AML-193 (cell line): ENCODE measurements around the gene APLP1.
"Not testable (repeated sequence)": the region's sequence is repeated elsewhere in the genome, so short reads cannot be mapped to it uniquely, and the experiment has no call there.

Source experiments
- DNase-seq, 2 experiments: peaks; one replicate each; lab custom pipeline; 2025; lab: John Stamatoyannopoulos, UW

The APLP1 gene

GRCh38 chr19:35882114-35882832, 13.9 kb downstream of the APLP1 start:
- peak; percentile 66 to 73 for DNase-seq

GRCh38 chr19:35883882-35884281, 15.5 kb downstream of the APLP1 start:
- DNase-seq = no peak

- no peak for DNase-seq
Measured at GRCh38 chr19:35885225-35885738, 16.9 kb downstream of the APLP1 start.

DNA sequence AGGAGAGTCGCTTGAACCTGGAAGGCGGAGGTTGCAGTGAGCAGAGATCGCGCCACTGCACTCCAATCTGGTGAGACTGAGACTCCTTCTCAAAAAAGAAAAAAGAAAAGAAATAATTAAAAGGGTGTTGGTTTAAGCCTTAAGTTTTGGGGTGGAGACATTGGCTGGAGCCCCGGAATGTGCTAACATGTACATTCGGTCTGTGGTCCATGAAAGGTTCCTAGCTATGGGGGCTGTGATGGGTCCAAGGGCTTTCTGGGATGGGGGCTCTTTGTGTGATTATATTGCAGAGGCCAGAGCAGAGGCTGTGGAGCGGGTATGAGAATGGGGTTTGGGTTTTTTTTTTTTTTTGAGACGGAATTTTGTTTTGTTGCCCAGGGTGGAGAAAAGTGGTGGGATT, 17.5 kb downstream of the APLP1 start:
- no peak for DNase-seq

GRCh38 chr19:35887197-35887596, 18.8 kb downstream of the APLP1 start:
- DNase-seq = no peak

GRCh38 chr19:35888398-35888797, 20.0 kb downstream of the APLP1 start:
- DNase-seq = no peak

- no peak for DNase-seq
Measured at GRCh38 chr19:35889370-35890112, 21.2 kb downstream of the APLP1 start.

- DNase-seq = no peak
Measured at GRCh38 chr19:35890113-35890650, 21.8 kb downstream of the APLP1 start.

GRCh38 chr19:35891819-35892218, 23.4 kb downstream of the APLP1 start:
- not testable (repeated sequence) for DNase-seq

DNA sequence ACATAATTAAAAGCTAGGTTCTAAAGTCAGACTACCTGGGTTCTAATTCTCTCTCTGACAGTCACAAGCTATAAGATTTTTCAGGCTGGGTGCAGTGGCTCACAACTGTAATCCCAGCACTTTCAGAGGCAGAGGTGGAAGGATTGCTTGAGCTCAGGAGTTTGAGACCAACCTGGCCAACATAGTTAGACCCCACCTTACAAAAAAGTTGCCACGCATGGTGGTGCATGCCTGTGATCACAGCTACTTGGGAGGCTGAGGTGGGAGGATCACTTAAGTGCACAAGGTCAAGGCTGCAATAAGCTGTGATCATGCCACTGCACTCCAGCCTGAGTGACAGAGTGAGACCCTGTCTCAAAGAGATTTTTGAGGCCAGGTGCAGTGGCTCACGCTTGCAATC, 26.0 kb downstream of the APLP1 start:
- no peak for DNase-seq

- no peak for DNase-seq
Measured at GRCh38 chr19:35895911-35896642, 27.7 kb downstream of the APLP1 start.

DNA sequence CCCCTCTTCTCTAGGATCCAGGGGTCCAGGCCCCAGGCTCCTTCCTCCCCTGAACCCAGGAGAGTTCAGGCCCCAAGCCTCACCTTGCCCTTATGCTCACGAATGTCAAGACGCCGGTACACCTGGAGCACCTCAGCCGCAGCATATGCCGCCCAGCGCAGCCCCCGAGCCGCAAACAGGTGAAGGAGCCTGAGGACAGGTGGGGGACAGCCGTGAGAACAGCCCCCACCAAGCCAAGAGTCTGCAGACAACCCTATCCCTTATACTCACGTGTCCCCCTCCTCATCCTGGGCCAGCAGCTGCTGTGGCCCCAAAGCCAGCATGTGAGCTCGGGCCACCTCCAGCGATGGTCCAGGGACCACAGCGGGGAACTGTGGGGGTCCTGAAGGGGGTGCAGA, 28.3 kb downstream of the APLP1 start:
- no peak for DNase-seq

GRCh38 chr19:35897706-35898451, 29.5 kb downstream of the APLP1 start:
- DNase-seq = no peak

DNA sequence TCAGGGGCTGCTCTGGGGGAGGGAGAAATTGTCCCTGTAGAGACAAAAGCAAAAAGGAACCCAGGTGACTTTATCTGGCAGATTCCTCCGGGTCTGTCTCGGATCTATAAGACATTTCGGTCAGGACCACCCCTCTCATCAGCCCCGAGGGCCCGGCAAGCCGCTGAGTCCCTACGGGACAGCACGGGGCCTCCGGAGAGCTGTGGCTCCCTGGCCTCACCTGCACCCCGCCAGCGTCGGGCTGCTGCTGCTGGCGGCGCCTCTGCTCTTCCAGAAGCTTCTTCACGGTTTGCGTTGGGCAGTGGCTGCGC, 30.1 kb downstream of the APLP1 start:
- no peak for DNase-seq

DNA sequence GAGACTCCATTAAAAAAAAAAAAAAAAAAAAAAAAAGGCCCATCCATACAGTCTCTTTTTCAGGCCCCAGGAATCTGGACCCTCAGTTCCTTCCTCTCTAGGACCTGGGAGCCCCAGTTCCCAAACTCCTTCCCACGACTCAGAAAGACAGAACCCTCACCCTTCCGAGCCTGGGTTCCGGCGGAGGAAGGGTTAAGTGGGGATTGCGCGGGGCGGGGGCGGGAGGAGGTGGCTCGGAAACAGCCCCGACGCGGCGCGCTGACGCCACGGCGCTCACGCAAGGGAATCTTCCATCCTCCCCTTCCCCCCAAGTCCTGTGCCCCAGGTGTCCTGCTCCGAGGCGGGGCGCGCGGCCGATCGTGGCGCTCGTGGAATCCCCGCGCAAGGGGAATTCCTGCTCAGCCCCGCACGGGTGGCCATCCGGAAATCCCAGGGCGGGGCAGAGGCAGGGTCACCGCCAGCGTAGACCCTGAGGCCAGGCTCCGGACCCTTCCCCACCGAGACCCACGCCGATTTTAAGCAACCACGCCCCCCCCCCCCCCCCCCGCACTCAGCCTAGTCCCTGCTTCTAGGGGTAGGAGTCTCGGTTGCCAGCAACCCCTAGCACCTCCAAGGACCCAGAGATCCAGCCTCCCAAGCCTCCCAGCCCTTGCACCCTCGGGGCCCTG, 31.3 kb downstream of the APLP1 start:
- peak; percentile 60 to 63 for DNase-seq

GRCh38 chr19:35901055-35901644, 32.8 kb downstream of the APLP1 start:
- DNase-seq = no peak

GRCh38 chr19:35901854-35902661, 33.7 kb downstream of the APLP1 start, which contains the start of gene HCST:
Gene HCST, plus strand, starts transcription at chr19:35902529. Its CDS starts 65 bp downstream, at chr19:35902594.
- DNase-seq = peak; percentile 77 to 83

DNA sequence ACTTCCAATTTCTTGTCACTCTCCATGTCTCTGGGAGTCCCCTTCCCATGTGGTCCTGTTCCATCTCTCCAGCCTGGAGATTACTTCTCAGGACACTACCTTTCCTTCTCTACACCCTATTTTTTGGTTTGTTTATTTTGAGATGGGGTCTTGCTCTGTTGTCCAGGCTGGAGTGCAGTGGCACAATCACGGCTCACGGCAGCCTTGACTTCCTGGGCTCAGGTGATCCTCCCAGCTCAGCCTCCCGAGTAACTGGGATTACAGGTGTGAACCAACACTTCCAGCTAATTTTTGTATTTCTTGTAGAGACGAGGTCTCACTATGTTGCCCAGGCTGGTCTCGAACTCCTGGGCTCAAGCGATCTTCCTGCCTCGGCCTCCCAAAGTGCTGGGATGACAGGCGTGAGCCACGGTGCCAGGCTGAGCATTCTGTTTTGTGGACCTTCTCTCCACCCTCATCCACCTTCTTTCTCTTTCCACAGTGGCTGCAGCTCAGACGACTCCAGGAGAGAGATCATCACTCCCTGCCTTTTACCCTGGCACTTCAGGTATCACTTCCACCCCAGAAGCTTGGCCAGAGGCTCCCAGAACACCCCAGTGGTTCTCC, 34.6 kb downstream of the APLP1 start:
- no peak for DNase-seq

DNA sequence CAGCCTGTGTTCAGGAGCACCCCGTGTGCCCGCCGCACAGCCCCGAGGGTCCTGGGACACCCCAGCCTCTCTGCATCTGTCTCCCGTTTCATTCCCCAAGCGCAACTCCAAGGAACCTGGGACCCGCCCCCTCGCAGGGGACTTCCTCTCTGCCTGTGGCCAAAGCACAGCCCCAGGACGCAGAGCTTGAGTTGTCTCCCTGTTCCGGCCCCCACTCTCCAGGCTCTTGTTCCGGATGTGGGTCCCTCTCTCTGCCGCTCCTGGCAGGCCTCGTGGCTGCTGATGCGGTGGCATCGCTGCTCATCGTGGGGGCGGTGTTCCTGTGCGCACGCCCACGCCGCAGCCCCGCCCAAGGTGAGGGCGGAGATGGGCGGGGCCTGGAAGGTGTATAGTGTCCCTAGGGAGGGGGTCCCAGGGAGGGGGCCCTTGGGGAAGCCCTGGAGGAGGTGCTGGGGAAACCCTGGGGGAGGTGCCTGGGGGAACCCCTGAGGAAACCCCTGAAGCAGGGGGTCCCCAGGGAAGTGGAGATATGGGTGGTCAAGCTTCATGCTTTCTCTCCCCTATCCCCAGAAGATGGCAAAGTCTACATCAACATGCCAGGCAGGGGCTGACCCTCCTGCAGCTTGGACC, 35.3 kb downstream of the APLP1 start:
- DNase-seq = peak; percentile 94 to 95
